IMR-90 (cell line): ENCODE data around the gene TTC16.

ENCODE experiments used
- CHD1 ChIP-seq: IDR thresholded peaks from 2 replicates; pipeline ENCODE4 v1.6.1; 2012; ENCODE audit warnings: low read depth, low read length, improper control_type of control experiment
- CTCF ChIP-seq: conservative IDR thresholded peaks from 2 replicates; pipeline ENCODE4 v1.5.1; 2012; ENCODE audit warnings: mild to moderate bottlenecking, low read depth, low read length, improper control_type of control experiment
- POLR2A ChIP-seq: IDR thresholded peaks from 2 replicates; pipeline ENCODE4 v1.6.1; 2012; ENCODE audit warnings: mild to moderate bottlenecking, low read depth, low read length
- RAD21 ChIP-seq: IDR thresholded peaks from 2 replicates; pipeline ENCODE4 v1.6.1; 2012; ENCODE audit warnings: low read length, improper control_type of control experiment
- RFX5 ChIP-seq: IDR thresholded peaks from 2 replicates; pipeline ENCODE4 v1.8.0; 2012; ENCODE audit warnings: low read depth, mild to moderate bottlenecking, low read length, moderate library complexity

DNA sequence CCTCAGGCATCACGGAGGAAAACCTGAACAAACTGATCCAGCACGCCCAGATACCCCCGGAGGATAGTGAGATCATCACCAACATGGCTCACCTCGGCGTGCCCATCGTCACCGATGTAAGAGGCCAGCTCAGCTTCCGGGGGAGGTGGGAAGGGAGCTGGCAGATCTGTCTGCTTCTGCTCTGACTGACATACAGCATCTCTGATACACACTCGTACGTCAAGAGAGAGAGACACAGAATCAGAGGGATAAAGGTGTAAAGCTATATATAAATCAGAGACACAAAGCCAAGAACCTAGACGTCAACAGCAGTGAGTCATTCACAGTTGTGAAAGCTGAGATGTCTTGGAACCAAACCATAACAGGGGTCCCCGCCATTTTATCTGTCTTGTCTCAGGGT is 39.2 kb upstream of the TTC16 start:
- TF ChIP-seq CTCF (no peak), POLR2A (no peak), CHD1 (no peak), RAD21 (no peak), RFX5 (no peak)
